ENCODE results near the gene TSPAN9.
"Not testable (repeated sequence)": the region's sequence is repeated elsewhere in the genome, so short reads cannot be mapped to it uniquely, and the experiment has no call there.

The TSPAN9 gene

DNA sequence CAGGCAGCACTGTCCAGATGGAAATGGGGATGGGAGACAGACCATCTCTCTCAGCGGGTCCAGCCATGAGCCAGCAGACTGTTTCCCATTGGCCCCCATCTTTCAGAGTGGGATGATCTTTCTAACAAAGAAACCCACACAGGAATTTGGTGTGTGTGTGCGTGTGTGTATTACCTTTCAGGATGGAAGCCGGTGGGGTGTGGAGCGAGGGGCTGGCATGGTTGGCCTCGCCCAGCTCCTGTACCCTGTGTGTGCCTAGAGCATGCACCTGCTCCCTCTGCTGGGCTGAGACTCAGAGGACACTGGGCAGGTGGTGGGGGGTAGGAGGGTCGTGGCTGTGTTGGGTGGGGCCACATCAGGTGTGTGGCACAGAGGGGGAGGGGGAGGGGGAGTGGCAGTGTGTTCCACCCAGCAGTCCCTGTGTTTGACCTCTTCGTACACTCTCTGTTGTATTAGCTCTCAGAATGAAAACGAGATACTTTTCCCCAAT, 33.0 kb upstream of the TSPAN9 start:
- DNase-seq (ENCODE audit: low read depth in 2 of 2): no peak

- no peak for DNase-seq (ENCODE audit: low read depth in 2 of 2)
These were observed 31.7 kb upstream of the TSPAN9 start for GRCh38 chr12:3045494-3045893.

DNA sequence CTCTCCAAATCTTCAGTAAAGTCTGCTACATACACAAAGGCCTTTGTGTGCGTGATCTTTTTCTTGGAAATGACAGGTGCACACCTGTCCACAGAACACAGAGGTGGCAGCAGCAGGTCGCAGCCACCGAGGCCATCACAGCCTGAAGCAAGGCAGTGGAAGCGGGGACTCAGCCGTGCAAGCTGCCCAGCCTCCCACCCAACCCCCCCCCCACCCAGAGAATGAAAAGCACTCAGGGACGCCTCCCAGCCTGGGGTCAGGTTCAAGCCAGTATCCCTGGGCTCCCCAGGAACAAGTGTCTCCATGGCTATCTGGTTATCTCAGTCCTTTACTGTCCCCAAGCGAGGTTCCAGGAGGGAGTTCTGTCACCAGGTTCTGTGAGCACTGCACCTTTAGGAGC, 31.2 kb upstream of the TSPAN9 start:
- no peak for DNase-seq (ENCODE audit: low read depth in 2 of 2)

DNA sequence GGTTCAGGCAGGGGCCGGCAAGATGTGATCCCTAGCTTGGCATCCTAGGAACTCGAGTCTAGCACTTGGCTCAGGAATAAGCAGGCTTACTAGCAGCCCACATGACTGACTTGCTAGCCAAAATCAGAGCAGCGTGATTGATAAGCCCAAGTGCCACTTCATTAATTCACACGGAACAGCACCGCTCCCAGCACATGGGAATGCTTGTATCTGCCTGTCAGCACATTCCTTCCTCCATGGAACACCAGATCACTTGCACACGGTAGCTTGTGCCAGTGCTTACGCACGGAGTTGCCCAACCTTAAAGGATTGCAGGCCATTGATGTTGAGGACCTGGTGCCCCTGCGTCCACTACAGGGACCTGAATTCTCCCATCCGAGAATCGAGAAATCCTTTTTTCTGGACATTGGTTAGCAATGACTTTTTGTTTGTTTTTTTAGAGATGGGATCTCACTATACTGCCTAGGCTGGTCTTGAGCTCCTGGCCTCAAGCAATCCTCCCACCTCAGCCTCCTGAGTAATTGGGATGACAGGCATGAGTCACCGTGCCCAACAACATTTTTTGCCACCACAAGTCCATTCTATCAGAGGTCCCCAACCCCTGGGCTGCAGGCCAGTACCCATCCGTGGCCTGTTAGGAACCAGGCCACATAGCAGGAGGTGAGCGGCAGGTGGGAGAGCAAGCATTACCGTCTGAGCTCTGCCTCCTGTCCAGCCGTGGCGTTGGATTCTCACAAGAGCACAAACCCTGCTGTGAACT, 30.6 kb upstream of the TSPAN9 start:
- DNase-seq (ENCODE audit: low read depth in 2 of 2): no peak

GRCh38 chr12:3047961-3048360, 29.2 kb upstream of the TSPAN9 start:
- no peak for DNase-seq (ENCODE audit: low read depth in 2 of 2)

GRCh38 chr12:3048540-3048939, 28.6 kb upstream of the TSPAN9 start:
- no peak for DNase-seq (ENCODE audit: low read depth in 2 of 2)

DNA sequence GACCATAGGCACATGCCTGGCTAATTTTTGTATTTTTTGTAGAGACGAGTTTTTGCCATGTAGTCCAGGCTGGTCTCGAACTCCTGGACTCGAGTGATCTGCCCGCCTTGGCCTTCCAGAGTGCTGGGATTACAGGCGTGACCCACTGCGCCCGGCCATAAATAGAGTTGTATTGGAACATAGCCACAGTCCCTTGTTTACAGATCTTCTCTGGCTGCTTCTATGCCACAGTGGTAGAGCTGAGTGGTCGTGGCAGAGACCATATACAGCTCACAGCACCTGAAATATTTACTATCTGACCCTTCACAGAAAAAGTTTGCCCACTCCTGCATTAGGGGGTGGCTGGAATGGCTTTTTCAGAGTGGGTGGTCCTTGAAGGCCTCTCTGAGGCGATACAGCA, 28.0 kb upstream of the TSPAN9 start:
- DNase-seq (ENCODE audit: low read depth in 2 of 2): no peak

- no peak for DNase-seq (ENCODE audit: low read depth in 2 of 2)
These were observed 27.4 kb upstream of the TSPAN9 start for GRCh38 chr12:3049611-3050249.

DNA sequence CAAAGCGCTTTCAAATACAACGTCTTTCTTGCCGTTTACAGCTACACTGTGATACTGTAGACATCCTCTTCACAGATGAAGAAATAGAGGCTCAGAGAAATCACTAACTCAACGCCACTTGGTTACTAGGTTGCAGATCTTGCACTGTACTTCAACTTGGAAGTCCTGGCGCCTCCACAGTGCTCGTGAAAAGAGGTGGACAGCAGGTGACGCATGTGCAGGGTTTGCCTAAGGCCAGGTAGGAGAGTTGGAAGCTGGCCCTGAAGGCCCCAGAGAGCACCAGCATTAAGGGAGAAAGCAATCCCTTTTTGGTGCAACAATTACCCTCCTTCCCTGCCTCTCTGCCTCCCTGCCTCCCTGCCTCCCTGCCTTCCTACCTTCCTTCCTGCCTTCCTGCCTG, 22.8 kb upstream of the TSPAN9 start:
- DNase-seq (ENCODE audit: low read depth in 2 of 2): no peak

DNA sequence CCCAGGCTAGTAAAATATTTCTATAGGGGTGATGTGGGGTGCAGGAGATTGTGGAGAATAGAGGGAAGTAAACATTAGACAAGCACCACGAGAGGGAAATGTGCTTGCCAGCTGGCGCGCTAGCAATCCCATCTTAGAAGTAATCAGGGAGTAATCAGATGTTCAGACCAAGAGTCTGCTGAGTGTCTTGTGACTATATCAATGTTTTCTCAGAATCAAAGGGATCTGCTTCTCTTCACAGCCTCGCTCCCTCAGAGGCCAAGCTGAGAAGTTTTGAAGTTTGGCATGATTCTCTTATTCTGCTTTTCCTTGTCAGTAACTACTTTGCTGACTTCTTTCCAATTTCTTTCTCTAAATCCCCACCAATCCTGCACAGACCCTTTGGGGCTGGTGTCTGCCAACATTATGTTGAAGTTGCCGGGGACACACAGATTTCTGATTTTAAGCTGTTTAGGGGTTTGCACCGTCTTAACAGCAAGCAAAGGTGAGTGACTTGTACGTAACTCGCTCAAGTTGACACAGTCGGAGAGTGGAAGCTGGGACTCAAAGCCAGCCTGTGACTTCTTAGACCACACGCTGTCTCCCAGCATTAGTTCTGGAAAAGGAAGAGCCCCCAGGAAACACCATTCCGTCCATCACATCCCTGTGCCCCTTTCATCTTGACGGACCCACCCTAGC, 22.0 kb upstream of the TSPAN9 start:
- no peak for DNase-seq (ENCODE audit: low read depth in 2 of 2)

GRCh38 chr12:3055704-3056467, 21.3 kb upstream of the TSPAN9 start:
- DNase-seq (ENCODE audit: low read depth in 2 of 2): no peak

DNA sequence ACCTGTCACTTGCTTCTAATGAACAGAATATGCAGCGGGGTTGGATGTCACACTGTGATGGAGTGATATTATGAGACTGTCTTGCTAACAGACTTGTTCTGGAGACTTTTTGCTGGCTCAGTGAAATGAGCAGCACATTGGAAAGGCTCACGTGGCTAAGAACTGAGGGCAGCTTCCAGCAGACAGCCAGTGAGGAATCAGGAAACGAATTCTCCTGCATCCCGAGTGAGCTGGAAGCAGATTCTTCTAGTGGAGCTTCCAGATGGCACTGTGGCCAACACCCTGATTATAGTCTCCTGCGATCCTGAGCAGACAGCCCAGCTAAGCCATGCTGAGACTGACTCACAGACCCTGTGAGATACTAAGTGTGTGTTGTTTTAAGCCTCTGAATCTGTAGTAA, 16.1 kb upstream of the TSPAN9 start:
- DNase-seq (ENCODE audit: low read depth in 2 of 2): no peak

- DNase-seq (ENCODE audit: low read depth in 2 of 2): no peak
These were observed 15.5 kb upstream of the TSPAN9 start for GRCh38 chr12:3061501-3062215.

GRCh38 chr12:3065300-3065699, 11.9 kb upstream of the TSPAN9 start:
- no peak for DNase-seq (ENCODE audit: low read depth in 2 of 2)

DNA sequence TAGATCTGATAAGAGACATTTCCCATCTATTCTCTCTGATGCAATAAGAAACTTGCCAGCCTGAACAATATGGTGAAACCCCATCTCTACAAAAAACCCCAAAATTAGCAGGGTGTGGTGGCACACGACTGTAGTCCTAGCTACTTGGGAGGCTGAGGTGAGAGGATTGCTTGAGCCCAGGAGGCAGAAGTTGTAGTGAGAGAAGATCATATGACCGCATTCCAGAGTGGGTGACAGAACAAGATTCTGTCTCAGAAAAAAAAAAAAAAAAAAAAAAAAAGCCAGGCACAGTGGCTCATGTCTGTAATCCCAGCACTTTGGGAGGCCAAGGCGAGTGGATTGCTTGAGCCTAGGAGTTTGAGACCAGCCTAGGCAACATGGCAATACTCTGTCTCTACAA, 11.3 kb upstream of the TSPAN9 start:
- not testable (repeated sequence) for DNase-seq (ENCODE audit: low read depth in 2 of 2)

DNA sequence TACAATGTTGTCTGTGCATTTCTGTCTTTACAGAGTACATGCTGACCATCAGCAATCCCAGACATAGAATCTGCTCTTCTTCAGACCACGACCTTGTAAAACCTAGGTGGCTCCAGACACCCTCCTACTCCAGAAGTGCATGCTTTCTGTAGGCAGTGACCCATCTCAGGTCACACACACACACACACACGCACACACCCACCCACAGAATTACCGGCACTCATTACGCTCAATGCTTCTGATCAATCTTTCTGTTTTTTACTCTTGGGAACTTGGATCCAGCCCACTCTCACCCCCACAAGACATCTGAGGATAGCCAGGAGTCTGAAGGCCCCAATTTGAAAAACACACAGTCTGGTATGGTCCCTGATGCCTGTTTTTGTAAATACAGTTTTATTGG, 7.5 kb upstream of the TSPAN9 start:
- DNase-seq (ENCODE audit: low read depth in 2 of 2): no peak

GRCh38 chr12:3071107-3071506, 6.1 kb upstream of the TSPAN9 start:
- no peak for DNase-seq (ENCODE audit: low read depth in 2 of 2)

DNA sequence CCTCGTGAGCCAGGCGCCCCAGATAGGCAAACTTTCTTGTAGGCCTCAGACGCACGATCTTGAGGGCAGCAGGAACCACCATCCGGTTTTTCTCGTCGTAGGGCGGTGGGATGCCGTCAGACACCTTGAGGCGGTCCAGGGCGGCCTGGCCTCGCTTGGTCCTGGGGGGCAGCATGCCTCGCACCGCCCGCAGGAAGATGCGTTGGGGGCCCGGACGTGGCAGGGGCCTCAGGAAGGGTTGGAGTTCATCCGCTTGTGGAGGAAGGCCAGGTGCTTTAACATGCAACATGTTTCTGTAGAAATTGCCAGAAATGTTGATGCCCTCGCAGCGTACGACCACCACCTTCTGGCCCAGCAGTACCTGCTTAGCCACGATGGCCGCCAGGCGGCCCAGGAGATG, 5.5 kb upstream of the TSPAN9 start:
- DNase-seq (ENCODE audit: low read depth in 2 of 2): no peak

GRCh38 chr12:3073438-3074250, 3.5 kb upstream of the TSPAN9 start:
- DNase-seq (ENCODE audit: low read depth in 2 of 2): peak; percentile 52 to 65

DNA sequence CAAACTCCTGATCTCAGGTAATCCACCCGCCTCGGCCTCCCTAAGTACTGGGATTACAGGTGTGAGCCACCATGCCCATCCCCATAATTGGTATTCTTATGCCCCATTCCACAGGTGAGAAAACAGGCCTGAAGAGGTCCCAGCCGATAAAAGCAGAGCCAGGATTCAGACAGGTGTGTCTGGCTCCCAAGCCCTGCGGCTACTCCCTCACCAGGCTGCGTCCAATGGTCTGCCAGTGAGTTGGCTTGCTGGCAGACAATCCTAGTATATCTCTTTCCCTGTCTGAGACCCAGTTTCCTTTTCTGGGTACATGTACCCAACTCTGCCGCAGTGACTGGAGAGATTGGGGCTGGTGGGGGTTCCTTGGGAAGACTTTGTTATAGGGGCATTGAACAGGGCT, 1.9 kb upstream of the TSPAN9 start:
- no peak for DNase-seq (ENCODE audit: low read depth in 2 of 2)

Measured in stimulated activated CD8-positive, alpha-beta memory T cell treated with anti-CD3 and anti-CD28 coated beads, Interleukin-15, amount 100 ng/mL, for 4 hours (primary cell).